ENCODE results near the gene KPNA1. TPM values are rescaled to one million over a fixed set of nuclear protein-coding genes. Genes with fewer than 3 reads are reported as not detected.

Gene KPNA1
- total and polyA plus RNA-seq, 2 of the 13 experiments (the other 11 are each of a cell fraction or from before 2014, with no cell fraction given) = 15.4 to 30.0 TPM

- Histone ChIP-seq H3K9me3 (ENCODE audit: low read length) (no peaks in the 10 kb centered on the region), H3K9ac (ENCODE audit: insufficient read depth, low read depth, low read length) (no peak overlapping the region), H3K4me1 (ENCODE audit: insufficient read depth, low read length) (peaks cover 18% of the 10 kb centered on the region), H4K20me1 (ENCODE audit: insufficient read depth, low read length) (no peaks in the 10 kb centered on the region), H3K27me3 (ENCODE audit: control insufficient read depth in 1 of 2, insufficient read depth in 2 of 2, low read length in 2 of 2) (no peaks in the 10 kb centered on the region), H3K4me2 (ENCODE audit: low read depth, low read length) (no peak overlapping the region), H3K27ac (ENCODE audit: extremely low read length, insufficient read depth, low read length) (no peak overlapping the region), H3K36me3 (replicated peaks in 1 of 2; ENCODE audit: control insufficient read depth in 1 of 2, insufficient read depth in 2 of 2, low read length in 2 of 2) (no peaks in the 10 kb centered on the region), H2AFZ (ENCODE audit: low read length) (no peak overlapping the region), H3K79me2 (ENCODE audit: insufficient read depth, low read length) (peaks cover 2% of the 10 kb centered on the region), H3K4me3 (replicated peaks in 1 of 3; ENCODE audit: insufficient read depth in 1 of 3, low read depth in 2 of 3, low read length in 3 of 3) (no peak overlapping the region)
- POLR2A ChIA-PET = no interaction called here
- ATAC-seq = no peak
- intact Hi-C loops (cut with micrococcal nuclease; ENCODE audit: unreplicated experiment) (loop anchor here (1.0 to 2.0 kb wide), 3 partner anchors 91 to 119 kb away; no protein-coding TSS in a partner anchor), in situ Hi-C loops (cut with HindIII; ENCODE audit: extremely low pct_ligation_motif_present, low pct_unique_long_range_greater_than_20kb) (loop anchor here (5.0 kb wide), 1 partner anchor 117 kb away; no protein-coding TSS in a partner anchor)
- no TSS peak for BruUV-seq (replicated peaks)
- no peak for DNase-seq (ENCODE audit: low spot score)
- WGBS (ENCODE audit: low lambda C conversion rate) = 98% methylated on average over 3 of the region's 3 CpGs
- FAIRE-seq = no peak
- CTCF ChIA-PET (ENCODE audit: low intra/inter-chr PET ratio, low total read pairs) = interaction anchor here (1.5 to 4.0 kb wide), 3 partner anchors 101 to 121 kb away, joined by 4 to 39 read pairs (median 6); partner anchors contain the start of gene PARP14
- TF ChIP-seq ARID3A (IDR thresholded peaks at IDR 0.05; ENCODE audit: low read depth, low read length) (no peak), JUNB (CRISPR knock-in tag; IDR thresholded peaks at IDR 0.05; ENCODE audit: borderline replicate concordance) (no peak), ZNF609 (CRISPR knock-in tag; IDR thresholded peaks at IDR 0.05; ENCODE audit: borderline replicate concordance) (no peak), KLF13 (CRISPR knock-in tag; IDR thresholded peaks at IDR 0.05) (no peak), ATF1 (CRISPR knock-in tag; IDR thresholded peaks at IDR 0.05) (no peak), ZBTB49 (CRISPR knock-in tag; IDR thresholded peaks at IDR 0.05; ENCODE audit: borderline replicate concordance) (no peak), ZNF382 (CRISPR knock-in tag; IDR thresholded peaks at IDR 0.05; ENCODE audit: borderline replicate concordance) (no peak), ZNF770 (CRISPR knock-in tag; IDR thresholded peaks at IDR 0.05) (no peak), POLR2AphosphoS5 (IDR thresholded peaks at IDR 0.05; ENCODE audit: low read depth, low read length) (no peak), DR1 (CRISPR knock-in tag; IDR thresholded peaks at IDR 0.05) (no peak), ZNF430 (CRISPR knock-in tag; IDR thresholded peaks at IDR 0.05) (no peak), ELF1 (CRISPR knock-in tag; IDR thresholded peaks at IDR 0.05) (no peak)
Observed at GRCh38 chr3:122559906-122560305, 45.2 kb upstream of the KPNA1 start.

Data from HepG2 (cell line).